Liver (tissue), 3 donors: ENCODE measurements around the gene KNDC1.

ENCODE experiments used
- RAD21 ChIP-seq, 2 donors: IDR thresholded peaks; 2 replicates each; pipeline ENCODE4 v1.6.1; 2016; ENCODE audit warnings: antibody characterized with exemption in 2 of 2, mild to moderate bottlenecking in 2 of 2
- TF ChIP-seq, protein P1 (sequence below): fragments of 150-350 bp; IDR thresholded peaks from 2 replicates; pipeline ENCODE4 v1.5.1; 2017; ENCODE audit warnings: improper control_type of control experiment, low read depth, low read length; ENCODE audit not compliant: missing input control
- donor health status: healthy.
- donor health status: healthy.

- TF ChIP-seq, protein P1, sequence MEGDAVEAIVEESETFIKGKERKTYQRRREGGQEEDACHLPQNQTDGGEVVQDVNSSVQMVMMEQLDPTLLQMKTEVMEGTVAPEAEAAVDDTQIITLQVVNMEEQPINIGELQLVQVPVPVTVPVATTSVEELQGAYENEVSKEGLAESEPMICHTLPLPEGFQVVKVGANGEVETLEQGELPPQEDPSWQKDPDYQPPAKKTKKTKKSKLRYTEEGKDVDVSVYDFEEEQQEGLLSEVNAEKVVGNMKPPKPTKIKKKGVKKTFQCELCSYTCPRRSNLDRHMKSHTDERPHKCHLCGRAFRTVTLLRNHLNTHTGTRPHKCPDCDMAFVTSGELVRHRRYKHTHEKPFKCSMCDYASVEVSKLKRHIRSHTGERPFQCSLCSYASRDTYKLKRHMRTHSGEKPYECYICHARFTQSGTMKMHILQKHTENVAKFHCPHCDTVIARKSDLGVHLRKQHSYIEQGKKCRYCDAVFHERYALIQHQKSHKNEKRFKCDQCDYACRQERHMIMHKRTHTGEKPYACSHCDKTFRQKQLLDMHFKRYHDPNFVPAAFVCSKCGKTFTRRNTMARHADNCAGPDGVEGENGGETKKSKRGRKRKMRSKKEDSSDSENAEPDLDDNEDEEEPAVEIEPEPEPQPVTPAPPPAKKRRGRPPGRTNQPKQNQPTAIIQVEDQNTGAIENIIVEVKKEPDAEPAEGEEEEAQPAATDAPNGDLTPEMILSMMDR, result no peak
- TF ChIP-seq RAD21 (IDR thresholded peaks at IDR 0.05), result no peak
These were observed 1.6 kb downstream of the KNDC1 start for GRCh38 chr10:133161486-133162109.
